ENCODE results near the gene RASAL1. TPM values are rescaled to one million over a fixed set of nuclear protein-coding genes. Genes with fewer than 3 reads are reported as not detected.

Gene RASAL1
- total RNA-seq, 1 donor, result not detected

GRCh38 chr12:113140706-113141105 is 5.1 kb upstream of the RASAL1 start:
- no peak overlapping the region for H3K4me2 ChIP-seq (ENCODE audit: insufficient read depth, low read length)
- TF ChIP-seq, protein P1, sequence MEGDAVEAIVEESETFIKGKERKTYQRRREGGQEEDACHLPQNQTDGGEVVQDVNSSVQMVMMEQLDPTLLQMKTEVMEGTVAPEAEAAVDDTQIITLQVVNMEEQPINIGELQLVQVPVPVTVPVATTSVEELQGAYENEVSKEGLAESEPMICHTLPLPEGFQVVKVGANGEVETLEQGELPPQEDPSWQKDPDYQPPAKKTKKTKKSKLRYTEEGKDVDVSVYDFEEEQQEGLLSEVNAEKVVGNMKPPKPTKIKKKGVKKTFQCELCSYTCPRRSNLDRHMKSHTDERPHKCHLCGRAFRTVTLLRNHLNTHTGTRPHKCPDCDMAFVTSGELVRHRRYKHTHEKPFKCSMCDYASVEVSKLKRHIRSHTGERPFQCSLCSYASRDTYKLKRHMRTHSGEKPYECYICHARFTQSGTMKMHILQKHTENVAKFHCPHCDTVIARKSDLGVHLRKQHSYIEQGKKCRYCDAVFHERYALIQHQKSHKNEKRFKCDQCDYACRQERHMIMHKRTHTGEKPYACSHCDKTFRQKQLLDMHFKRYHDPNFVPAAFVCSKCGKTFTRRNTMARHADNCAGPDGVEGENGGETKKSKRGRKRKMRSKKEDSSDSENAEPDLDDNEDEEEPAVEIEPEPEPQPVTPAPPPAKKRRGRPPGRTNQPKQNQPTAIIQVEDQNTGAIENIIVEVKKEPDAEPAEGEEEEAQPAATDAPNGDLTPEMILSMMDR (IDR thresholded peaks at IDR 0.05; ENCODE audit: extremely low read depth, low read depth, low read length), result no peak
- H3K79me2 ChIP-seq (ENCODE audit: insufficient read depth, low read length), result no peaks in the 10 kb centered on the region
- H3K9me3 ChIP-seq (ENCODE audit: low read depth, low read length), result no peaks in the 10 kb centered on the region
- DNase-seq (ENCODE audit: insufficient read length, low spot score, missing footprints), result no peak
- no peaks in the 10 kb centered on the region for H3K27me3 ChIP-seq (ENCODE audit: insufficient read depth, low read length)
- H3K27ac ChIP-seq (ENCODE audit: low read depth, low read length), result no peak overlapping the region
- H3K4me3 ChIP-seq (ENCODE audit: insufficient read depth, low read length), result no peak overlapping the region
- no peaks in the 10 kb centered on the region for H4K20me1 ChIP-seq (ENCODE audit: insufficient read depth, low read length)
- no peaks in the 10 kb centered on the region for H3K36me3 ChIP-seq (ENCODE audit: insufficient read depth, low read length)
- H2AFZ ChIP-seq (ENCODE audit: low read length), result no peak overlapping the region
- no peaks in the 10 kb centered on the region for H3K4me1 ChIP-seq (ENCODE audit: insufficient read depth, low read length)

DNA sequence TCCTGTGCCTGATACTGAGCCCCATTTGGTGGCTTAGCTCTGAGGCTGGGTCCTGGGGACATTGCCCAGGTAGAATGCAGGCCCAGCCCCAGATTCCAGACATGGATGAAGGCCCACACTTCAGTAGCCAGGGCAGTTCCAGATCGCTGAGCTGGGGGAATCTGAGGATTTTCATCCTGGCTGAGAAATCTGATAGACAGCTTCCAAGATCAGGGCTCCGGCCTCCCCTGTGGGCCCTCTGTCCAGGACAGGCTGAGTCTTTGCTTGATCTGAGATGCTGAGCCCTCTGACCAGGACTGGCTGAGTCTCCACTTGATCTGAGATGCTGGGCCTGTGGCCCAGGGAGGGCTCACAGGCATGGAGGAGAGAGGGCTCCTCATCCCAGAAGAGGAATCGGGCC is 3.3 kb upstream of the RASAL1 start:
- H3K79me2 ChIP-seq (ENCODE audit: insufficient read depth, low read length), result no peaks in the 10 kb centered on the region
- TF ChIP-seq, protein P1 (IDR thresholded peaks at IDR 0.05; ENCODE audit: extremely low read depth, low read depth, low read length), result no peak
- H3K4me2 ChIP-seq (ENCODE audit: insufficient read depth, low read length), result no peak overlapping the region
- no peaks in the 10 kb centered on the region for H4K20me1 ChIP-seq (ENCODE audit: insufficient read depth, low read length)
- H2AFZ ChIP-seq (ENCODE audit: low read length), result no peak overlapping the region
- H3K4me1 ChIP-seq (ENCODE audit: insufficient read depth, low read length), result no peaks in the 10 kb centered on the region
- no peak overlapping the region for H3K27ac ChIP-seq (ENCODE audit: low read depth, low read length)
- H3K4me3 ChIP-seq (ENCODE audit: insufficient read depth, low read length), result no peak overlapping the region
- peak; percentile 64 for DNase-seq (ENCODE audit: insufficient read length, low spot score, missing footprints)
- H3K36me3 ChIP-seq (ENCODE audit: insufficient read depth, low read length), result no peaks in the 10 kb centered on the region
- H3K27me3 ChIP-seq (ENCODE audit: insufficient read depth, low read length), result no peaks in the 10 kb centered on the region
- no peaks in the 10 kb centered on the region for H3K9me3 ChIP-seq (ENCODE audit: low read depth, low read length)

- peak; percentile 37 for DNase-seq (ENCODE audit: insufficient read length, low spot score, missing footprints)
- Histone ChIP-seq H3K27ac (ENCODE audit: low read depth, low read length) (no peak overlapping the region), H3K9me3 (ENCODE audit: low read depth, low read length) (no peaks in the 10 kb centered on the region), H3K4me3 (ENCODE audit: insufficient read depth, low read length) (no peak overlapping the region), H3K4me1 (ENCODE audit: insufficient read depth, low read length) (no peaks in the 10 kb centered on the region), H3K27me3 (ENCODE audit: insufficient read depth, low read length) (no peaks in the 10 kb centered on the region), H4K20me1 (ENCODE audit: insufficient read depth, low read length) (no peaks in the 10 kb centered on the region), H2AFZ (ENCODE audit: low read length) (no peak overlapping the region), H3K79me2 (ENCODE audit: insufficient read depth, low read length) (no peaks in the 10 kb centered on the region), H3K4me2 (ENCODE audit: insufficient read depth, low read length) (no peak overlapping the region), H3K36me3 (ENCODE audit: insufficient read depth, low read length) (no peaks in the 10 kb centered on the region)
- TF ChIP-seq, protein P1 (IDR thresholded peaks at IDR 0.05; ENCODE audit: extremely low read depth, low read depth, low read length), result no peak
These were observed 2.6 kb upstream of the RASAL1 start for GRCh38 chr12:113137861-113138783.

GRCh38 chr12:113136990-113137511 is 1.5 kb upstream of the RASAL1 start:
- H3K4me3 ChIP-seq (ENCODE audit: insufficient read depth, low read length), result no peak overlapping the region
- H3K79me2 ChIP-seq (ENCODE audit: insufficient read depth, low read length), result no peaks in the 10 kb centered on the region
- TF ChIP-seq, protein P1 (IDR thresholded peaks at IDR 0.05; ENCODE audit: extremely low read depth, low read depth, low read length), result no peak
- no peaks in the 10 kb centered on the region for H3K36me3 ChIP-seq (ENCODE audit: insufficient read depth, low read length)
- no peak for DNase-seq (ENCODE audit: insufficient read length, low spot score, missing footprints)
- H4K20me1 ChIP-seq (ENCODE audit: insufficient read depth, low read length), result no peaks in the 10 kb centered on the region
- no peaks in the 10 kb centered on the region for H3K4me1 ChIP-seq (ENCODE audit: insufficient read depth, low read length)
- no peak overlapping the region for H3K4me2 ChIP-seq (ENCODE audit: insufficient read depth, low read length)
- H3K9me3 ChIP-seq (ENCODE audit: low read depth, low read length), result no peaks in the 10 kb centered on the region
- H3K27me3 ChIP-seq (ENCODE audit: insufficient read depth, low read length), result no peaks in the 10 kb centered on the region
- no peak overlapping the region for H2AFZ ChIP-seq (ENCODE audit: low read length)
- H3K27ac ChIP-seq (ENCODE audit: low read depth, low read length), result no peak overlapping the region

Data from osteoblast (primary cell).